ENCODE data around the gene TBC1D22A. TPM values are rescaled to one million over a fixed set of nuclear protein-coding genes. Genes with fewer than 3 reads are reported as not detected.
A peak's percentile ranks its signal among the peaks of the same experiment; 100 is the strongest.

The TBC1D22A gene
- total RNA-seq: 18.9 to 21.1 TPM (median 18.9 TPM) in 3 replicates
- long read RNA-seq, transcript TBC1D22A-201 (13 exons, 3,787 nt): major isoform, 19 of 28 reads
- long read RNA-seq, partial matches to known transcripts: 5 of 28 reads
- long read RNA-seq, other reads (novel, unspliced or antisense): 3 of 28 reads

- H3K4me3 Mint-ChIP-seq (ENCODE audit: unreplicated experiment): peak within 1 kb of the TSS; percentile 99
- peak within 1 kb of the TSS; percentile 99 for H3K27ac Mint-ChIP-seq (ENCODE audit: unreplicated experiment)
- DNase-seq (ENCODE audit: low spot score): peak; percentile 97
- no peaks in the 10 kb centered on the region for H3K9me3 Mint-ChIP-seq (ENCODE audit: low read depth)
- H3K4me1 Mint-ChIP-seq (ENCODE audit: low read depth): peaks cover 42% of the 10 kb centered on the region
- no peaks in the 10 kb centered on the region for H3K36me3 Mint-ChIP-seq (ENCODE audit: low read depth)
- TF ChIP-seq CTCF (IDR thresholded peaks at IDR 0.05): no peak
- H3K27me3 Mint-ChIP-seq (ENCODE audit: low read depth): no peaks in the 10 kb centered on the region
These were observed at the start of gene TBC1D22A for GRCh38 chr22:46762238-46763050. TSS of gene TBC1D22A (plus strand) at chr22:46762650. CDS start at chr22:46762787, 137 bp downstream.

- H3K27ac Mint-ChIP-seq (ENCODE audit: unreplicated experiment): no peak overlapping the region
- H3K4me3 Mint-ChIP-seq (ENCODE audit: unreplicated experiment): no peak overlapping the region
- H3K4me1 Mint-ChIP-seq (ENCODE audit: low read depth): peaks cover 4% of the 10 kb centered on the region
- DNase-seq (ENCODE audit: low spot score): no peak
- H3K36me3 Mint-ChIP-seq (ENCODE audit: low read depth): peaks cover 38% of the 10 kb centered on the region
- no peaks in the 10 kb centered on the region for H3K27me3 Mint-ChIP-seq (ENCODE audit: low read depth)
- TF ChIP-seq CTCF (IDR thresholded peaks at IDR 0.05): no peak
- H3K9me3 Mint-ChIP-seq (ENCODE audit: low read depth): no peaks in the 10 kb centered on the region
These were observed 47.9 kb upstream of the TBC1D22A start for GRCh38 chr22:46714550-46714949.

GRCh38 chr22:46719921-46720320 lies 42.5 kb upstream of the TBC1D22A start:
- Mint-ChIP-seq H3K27ac (ENCODE audit: unreplicated experiment) (no peak overlapping the region), H3K4me1 (ENCODE audit: low read depth) (no peaks in the 10 kb centered on the region), H3K9me3 (ENCODE audit: low read depth) (no peaks in the 10 kb centered on the region), H3K27me3 (ENCODE audit: low read depth) (no peaks in the 10 kb centered on the region), H3K4me3 (ENCODE audit: unreplicated experiment) (no peak overlapping the region), H3K36me3 (ENCODE audit: low read depth) (peaks cover 21% of the 10 kb centered on the region)
- no peak for TF ChIP-seq CTCF (IDR thresholded peaks at IDR 0.05)
- no peak for DNase-seq (ENCODE audit: low spot score)

GRCh38 chr22:46721501-46722085 lies 40.9 kb upstream of the TBC1D22A start:
- peaks cover 18% of the 10 kb centered on the region for H3K36me3 Mint-ChIP-seq (ENCODE audit: low read depth)
- peaks cover 7% of the 10 kb centered on the region for H3K4me1 Mint-ChIP-seq (ENCODE audit: low read depth)
- no peaks in the 10 kb centered on the region for H3K9me3 Mint-ChIP-seq (ENCODE audit: low read depth)
- no peak overlapping the region for H3K27ac Mint-ChIP-seq (ENCODE audit: unreplicated experiment)
- TF ChIP-seq CTCF (IDR thresholded peaks at IDR 0.05): no peak
- DNase-seq (ENCODE audit: low spot score): no peak
- H3K27me3 Mint-ChIP-seq (ENCODE audit: low read depth): no peaks in the 10 kb centered on the region
- H3K4me3 Mint-ChIP-seq (ENCODE audit: unreplicated experiment): no peak overlapping the region

GRCh38 chr22:46723882-46724281 lies 38.6 kb upstream of the TBC1D22A start:
- no peaks in the 10 kb centered on the region for H3K9me3 Mint-ChIP-seq (ENCODE audit: low read depth)
- H3K27ac Mint-ChIP-seq (ENCODE audit: unreplicated experiment): no peak overlapping the region
- no peaks in the 10 kb centered on the region for H3K27me3 Mint-ChIP-seq (ENCODE audit: low read depth)
- H3K4me1 Mint-ChIP-seq (ENCODE audit: low read depth): peaks cover 12% of the 10 kb centered on the region
- DNase-seq (ENCODE audit: low spot score): no peak
- peaks cover 6% of the 10 kb centered on the region for H3K36me3 Mint-ChIP-seq (ENCODE audit: low read depth)
- no peak overlapping the region for H3K4me3 Mint-ChIP-seq (ENCODE audit: unreplicated experiment)
- TF ChIP-seq CTCF (IDR thresholded peaks at IDR 0.05): no peak
